ENCODE data around the gene CNTNAP3B.
"Not testable (repeated sequence)": the region's sequence is repeated elsewhere in the genome, so short reads cannot be mapped to it uniquely, and the experiment has no call there.

Gene CNTNAP3B

GRCh38 chr9:42129073-42129729 lies at the start of gene CNTNAP3B:
TSS of gene CNTNAP3B (minus strand) at chr9:42129426. CDS start at chr9:42129094, 332 bp downstream.
- not testable (repeated sequence) for H3K9me3 ChIP-seq (ENCODE audit: control insufficient read depth, low read length); H3K4me1 ChIP-seq (ENCODE audit: control insufficient read depth, insufficient read depth, low read length); H3K27me3 ChIP-seq (replicated peaks; ENCODE audit: control insufficient read depth, insufficient read depth, low read length); H3K9ac ChIP-seq (ENCODE audit: low read length); H3K4me3 ChIP-seq (ENCODE audit: low read length); H3K36me3 ChIP-seq (ENCODE audit: control insufficient read depth, insufficient read depth, low read length, severe bottlenecking); DNase-seq (ENCODE audit: low read depth)

GRCh38 chr9:42160299-42160698 lies 31.1 kb upstream of the CNTNAP3B start:
- not testable (repeated sequence) for H3K27me3 ChIP-seq (replicated peaks; ENCODE audit: control insufficient read depth, insufficient read depth, low read length); DNase-seq (ENCODE audit: low read depth); H3K9ac ChIP-seq (ENCODE audit: low read length); H3K9me3 ChIP-seq (ENCODE audit: control insufficient read depth, low read length); H3K4me3 ChIP-seq (ENCODE audit: low read length); H3K4me1 ChIP-seq (ENCODE audit: control insufficient read depth, insufficient read depth, low read length); H3K36me3 ChIP-seq (ENCODE audit: control insufficient read depth, insufficient read depth, low read length, severe bottlenecking)

- H3K9ac ChIP-seq (ENCODE audit: low read length); H3K36me3 ChIP-seq (ENCODE audit: control insufficient read depth, insufficient read depth, low read length, severe bottlenecking); DNase-seq (ENCODE audit: low read depth); H3K27me3 ChIP-seq (replicated peaks; ENCODE audit: control insufficient read depth, insufficient read depth, low read length); H3K9me3 ChIP-seq (ENCODE audit: control insufficient read depth, low read length); H3K4me1 ChIP-seq (ENCODE audit: control insufficient read depth, insufficient read depth, low read length): not testable (repeated sequence)
- H3K4me3 ChIP-seq (ENCODE audit: low read length) = peak overlapping the region; percentile 33
These were observed 2.0 kb downstream of the CNTNAP3B start for GRCh38 chr9:42127056-42127841.

DNA sequence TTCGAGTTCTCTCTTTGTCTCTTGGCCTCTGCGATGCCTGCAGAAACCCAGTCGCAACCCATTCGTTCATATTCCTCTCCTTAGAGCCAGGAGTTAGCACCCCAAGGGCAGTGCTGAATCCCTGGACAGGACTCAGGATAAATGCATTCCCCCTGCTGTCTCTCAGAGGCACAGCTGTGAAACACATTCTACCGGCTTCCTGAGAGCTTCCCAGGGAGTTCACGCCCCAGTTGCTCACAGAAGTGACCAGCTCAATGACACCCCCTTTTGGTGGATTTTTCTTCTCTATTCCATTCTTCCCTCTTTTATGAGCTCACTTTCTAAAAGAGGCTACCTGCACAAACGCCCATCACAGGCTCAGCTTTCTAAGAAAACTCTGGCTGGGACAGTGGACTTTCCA lies 8.2 kb downstream of the CNTNAP3B start:
- not testable (repeated sequence) for H3K9me3 ChIP-seq (ENCODE audit: control insufficient read depth, low read length); H3K4me1 ChIP-seq (ENCODE audit: control insufficient read depth, insufficient read depth, low read length); H3K36me3 ChIP-seq (ENCODE audit: control insufficient read depth, insufficient read depth, low read length, severe bottlenecking); DNase-seq (ENCODE audit: low read depth); H3K4me3 ChIP-seq (ENCODE audit: low read length); H3K9ac ChIP-seq (ENCODE audit: low read length); H3K27me3 ChIP-seq (replicated peaks; ENCODE audit: control insufficient read depth, insufficient read depth, low read length)

DNA sequence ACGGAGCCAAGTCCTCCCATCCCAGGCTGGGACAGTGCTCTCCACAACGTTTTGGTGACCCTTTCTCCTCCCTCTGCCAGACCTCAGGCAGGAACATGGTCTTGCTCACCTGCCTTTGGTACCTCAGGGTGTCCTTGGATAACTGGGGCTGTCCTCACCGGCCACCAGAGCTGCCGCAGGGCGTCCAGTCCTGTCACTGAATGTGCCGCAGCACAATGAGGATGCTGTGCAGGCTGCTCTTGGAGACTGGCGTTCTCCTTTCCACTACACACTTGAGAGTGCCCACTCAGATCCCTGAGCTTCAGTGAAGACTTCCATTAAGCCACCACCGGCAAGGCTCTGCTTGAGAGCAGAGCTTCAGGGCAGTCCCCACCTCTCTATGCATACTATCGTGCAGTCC lies 33.3 kb downstream of the CNTNAP3B start:
- not testable (repeated sequence) for H3K9me3 ChIP-seq (ENCODE audit: control insufficient read depth, low read length); H3K27me3 ChIP-seq (replicated peaks; ENCODE audit: control insufficient read depth, insufficient read depth, low read length); H3K9ac ChIP-seq (ENCODE audit: low read length); H3K36me3 ChIP-seq (ENCODE audit: control insufficient read depth, insufficient read depth, low read length, severe bottlenecking); DNase-seq (ENCODE audit: low read depth); H3K4me3 ChIP-seq (ENCODE audit: low read length); H3K4me1 ChIP-seq (ENCODE audit: control insufficient read depth, insufficient read depth, low read length)

DNA sequence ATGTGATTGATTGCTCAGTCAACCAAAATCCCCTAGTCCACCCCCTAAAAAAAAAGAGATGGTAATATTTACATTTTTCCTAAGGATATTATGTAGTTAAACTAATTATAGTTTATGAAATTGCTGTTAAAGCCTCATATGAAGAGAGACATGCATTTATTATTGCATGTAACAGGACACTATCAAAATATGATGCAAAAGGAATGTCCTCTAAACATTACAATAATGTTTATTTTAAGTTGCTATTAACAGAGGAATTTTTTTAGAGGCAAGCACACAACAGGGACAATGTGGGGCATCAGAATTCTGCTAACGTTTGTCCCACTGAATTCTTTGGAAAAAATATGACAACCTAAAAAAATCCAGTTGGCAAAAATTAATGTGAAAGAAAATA lies 44.7 kb downstream of the CNTNAP3B start:
- not testable (repeated sequence) for H3K27me3 ChIP-seq (replicated peaks; ENCODE audit: control insufficient read depth, insufficient read depth, low read length); H3K36me3 ChIP-seq (ENCODE audit: control insufficient read depth, insufficient read depth, low read length, severe bottlenecking); DNase-seq (ENCODE audit: low read depth); H3K9me3 ChIP-seq (ENCODE audit: control insufficient read depth, low read length); H3K9ac ChIP-seq (ENCODE audit: low read length); H3K4me3 ChIP-seq (ENCODE audit: low read length); H3K4me1 ChIP-seq (ENCODE audit: control insufficient read depth, insufficient read depth, low read length)

DNA sequence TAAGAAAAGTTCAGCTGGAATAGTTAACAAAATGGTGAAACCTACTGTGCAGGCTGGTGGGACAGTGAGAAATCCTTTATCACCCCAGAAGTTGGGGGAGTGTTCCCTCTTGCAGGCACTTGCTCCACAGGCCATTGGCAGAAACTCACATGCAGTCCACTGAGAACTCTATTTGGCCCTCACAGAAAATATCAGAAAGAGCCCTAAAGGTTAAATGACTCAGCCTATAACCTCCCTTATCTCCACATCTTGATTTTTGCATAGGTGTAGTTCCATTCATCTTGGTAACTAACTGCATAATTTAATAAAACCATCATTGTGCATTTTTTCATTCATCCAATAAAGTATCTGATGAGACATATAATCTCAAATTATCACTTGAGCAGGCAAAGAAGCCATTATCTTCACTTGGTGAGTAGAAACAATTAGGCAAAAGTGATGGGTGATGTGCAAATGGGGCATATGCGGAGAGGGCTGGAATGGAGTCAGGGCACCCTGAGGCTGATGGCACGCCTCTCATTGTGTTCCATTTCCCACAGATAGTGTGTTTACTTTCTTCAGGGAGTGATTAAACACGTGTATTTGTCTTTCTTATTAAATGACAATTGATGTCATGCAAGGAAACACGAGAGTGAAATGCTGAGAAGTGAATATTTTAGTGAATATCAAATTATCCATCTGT lies 45.2 kb downstream of the CNTNAP3B start:
- H3K4me1 ChIP-seq (ENCODE audit: control insufficient read depth, insufficient read depth, low read length); H3K9me3 ChIP-seq (ENCODE audit: control insufficient read depth, low read length); DNase-seq (ENCODE audit: low read depth); H3K36me3 ChIP-seq (ENCODE audit: control insufficient read depth, insufficient read depth, low read length, severe bottlenecking); H3K4me3 ChIP-seq (ENCODE audit: low read length); H3K9ac ChIP-seq (ENCODE audit: low read length); H3K27me3 ChIP-seq (replicated peaks; ENCODE audit: control insufficient read depth, insufficient read depth, low read length): not testable (repeated sequence)

DNA sequence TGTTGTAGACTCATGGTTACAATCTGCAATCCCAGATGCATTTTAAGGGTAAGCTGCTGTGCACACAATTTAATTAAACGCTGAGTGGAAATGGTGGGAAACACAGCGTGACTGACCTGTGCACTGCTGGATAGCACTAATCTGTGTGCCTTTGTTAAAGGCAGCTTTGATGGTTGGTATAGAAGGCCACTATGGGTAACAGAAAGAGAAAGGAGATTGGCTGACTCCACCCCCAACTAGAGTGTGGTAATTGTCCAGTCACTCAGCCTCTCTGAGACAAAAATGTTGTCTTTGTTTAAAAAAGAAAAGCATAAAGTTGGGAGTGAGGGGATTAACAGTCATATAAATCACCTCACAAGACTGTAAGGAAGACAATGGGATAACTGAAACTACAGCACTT lies 48.9 kb downstream of the CNTNAP3B start:
- not testable (repeated sequence) for DNase-seq (ENCODE audit: low read depth)

GRCh38 chr9:42074868-42075267 lies 54.4 kb downstream of the CNTNAP3B start:
- not testable (repeated sequence) for H3K27me3 ChIP-seq (replicated peaks; ENCODE audit: control insufficient read depth, insufficient read depth, low read length); DNase-seq (ENCODE audit: low read depth); H3K9ac ChIP-seq (ENCODE audit: low read length); H3K36me3 ChIP-seq (ENCODE audit: control insufficient read depth, insufficient read depth, low read length, severe bottlenecking); H3K4me1 ChIP-seq (ENCODE audit: control insufficient read depth, insufficient read depth, low read length); H3K4me3 ChIP-seq (ENCODE audit: low read length); H3K9me3 ChIP-seq (ENCODE audit: control insufficient read depth, low read length)

More for the DNA sequence above, 48.9 kb downstream of the CNTNAP3B start:
- not testable (repeated sequence) for H3K9me3 ChIP-seq (ENCODE audit: control insufficient read depth, low read length); H3K4me1 ChIP-seq (ENCODE audit: control insufficient read depth, insufficient read depth, low read length); H3K4me3 ChIP-seq (ENCODE audit: low read length); H3K27me3 ChIP-seq (replicated peaks; ENCODE audit: control insufficient read depth, insufficient read depth, low read length); H3K9ac ChIP-seq (ENCODE audit: low read length); H3K36me3 ChIP-seq (ENCODE audit: control insufficient read depth, insufficient read depth, low read length, severe bottlenecking)

DNA sequence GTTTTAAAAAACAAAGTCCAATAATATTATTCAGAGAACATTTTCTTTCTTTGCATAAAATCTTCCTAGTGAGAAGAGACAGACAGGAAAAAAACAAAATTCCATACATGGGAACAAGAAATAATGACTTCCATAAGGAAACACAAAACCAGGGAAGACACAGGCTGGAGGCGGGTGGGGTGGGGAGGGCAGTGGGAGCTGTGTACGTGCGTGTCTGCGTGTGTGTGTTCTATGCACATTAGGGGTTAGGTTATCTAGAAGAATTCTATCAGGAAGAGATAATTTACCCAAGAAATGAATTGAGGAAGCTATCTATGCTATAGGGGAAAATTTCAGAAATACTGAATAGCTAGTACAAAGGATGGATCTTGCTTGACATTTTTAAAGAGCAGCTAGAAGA lies 58.2 kb downstream of the CNTNAP3B start:
- H3K36me3 ChIP-seq (ENCODE audit: control insufficient read depth, insufficient read depth, low read length, severe bottlenecking); H3K4me3 ChIP-seq (ENCODE audit: low read length); H3K27me3 ChIP-seq (replicated peaks; ENCODE audit: control insufficient read depth, insufficient read depth, low read length); H3K9me3 ChIP-seq (ENCODE audit: control insufficient read depth, low read length); H3K9ac ChIP-seq (ENCODE audit: low read length); H3K4me1 ChIP-seq (ENCODE audit: control insufficient read depth, insufficient read depth, low read length); DNase-seq (ENCODE audit: low read depth): not testable (repeated sequence)

- H3K4me1 ChIP-seq (ENCODE audit: control insufficient read depth, insufficient read depth, low read length); H3K9me3 ChIP-seq (ENCODE audit: control insufficient read depth, low read length); H3K4me3 ChIP-seq (ENCODE audit: low read length); H3K27me3 ChIP-seq (replicated peaks; ENCODE audit: control insufficient read depth, insufficient read depth, low read length); H3K9ac ChIP-seq (ENCODE audit: low read length); H3K36me3 ChIP-seq (ENCODE audit: control insufficient read depth, insufficient read depth, low read length, severe bottlenecking); DNase-seq (ENCODE audit: low read depth): not testable (repeated sequence)
These were observed 59.0 kb downstream of the CNTNAP3B start for GRCh38 chr9:42070035-42070799.
